ENCODE data around the gene SLIRP. TPM values are rescaled to one million over a fixed set of nuclear protein-coding genes. Genes with fewer than 3 reads are reported as not detected.

Gene SLIRP
- 46.7 and 61.4 TPM in 2 replicates for total RNA-seq

DNA sequence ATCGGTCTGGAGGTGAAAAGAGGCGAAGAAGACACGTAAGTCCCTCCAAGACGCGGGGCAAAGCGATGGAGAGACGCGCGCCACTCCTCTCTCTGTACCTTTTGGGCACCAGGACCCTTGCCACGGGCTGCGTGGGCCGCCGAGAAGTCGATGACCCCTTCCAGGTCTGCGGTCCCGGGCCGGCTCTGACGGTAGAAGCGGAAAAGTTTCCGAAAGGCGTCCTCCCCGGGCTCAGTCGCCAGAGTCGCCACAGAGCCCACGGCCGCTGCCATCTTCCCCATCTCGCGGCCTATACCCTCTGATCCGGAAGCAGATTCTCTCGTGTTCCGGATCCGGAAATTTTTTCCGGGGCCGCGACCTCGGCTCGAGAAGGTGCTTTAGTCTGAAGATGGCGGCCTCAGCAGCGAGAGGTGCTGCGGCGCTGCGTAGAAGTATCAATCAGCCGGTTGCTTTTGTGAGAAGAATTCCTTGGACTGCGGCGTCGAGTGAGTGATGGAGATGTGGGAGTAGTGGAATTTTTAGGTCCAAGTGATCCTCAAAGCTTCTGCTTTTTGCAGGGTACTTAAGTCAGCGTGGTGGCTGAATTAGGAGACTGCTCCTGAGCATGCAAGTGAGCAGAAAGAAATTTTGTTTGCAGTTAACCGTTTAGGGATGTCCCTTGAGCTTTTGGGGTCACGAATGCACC, at the start of gene SLIRP, which contains the start of gene ALKBH1:
SLIRP (plus strand) TSS at position 380 of the 685 bp plus-strand sequence; CDS start at position 389, 9 bp downstream.
ALKBH1 (minus strand) TSS at position 300 of the 685 bp plus-strand sequence; CDS start at position 281, 19 bp downstream.

DNA sequence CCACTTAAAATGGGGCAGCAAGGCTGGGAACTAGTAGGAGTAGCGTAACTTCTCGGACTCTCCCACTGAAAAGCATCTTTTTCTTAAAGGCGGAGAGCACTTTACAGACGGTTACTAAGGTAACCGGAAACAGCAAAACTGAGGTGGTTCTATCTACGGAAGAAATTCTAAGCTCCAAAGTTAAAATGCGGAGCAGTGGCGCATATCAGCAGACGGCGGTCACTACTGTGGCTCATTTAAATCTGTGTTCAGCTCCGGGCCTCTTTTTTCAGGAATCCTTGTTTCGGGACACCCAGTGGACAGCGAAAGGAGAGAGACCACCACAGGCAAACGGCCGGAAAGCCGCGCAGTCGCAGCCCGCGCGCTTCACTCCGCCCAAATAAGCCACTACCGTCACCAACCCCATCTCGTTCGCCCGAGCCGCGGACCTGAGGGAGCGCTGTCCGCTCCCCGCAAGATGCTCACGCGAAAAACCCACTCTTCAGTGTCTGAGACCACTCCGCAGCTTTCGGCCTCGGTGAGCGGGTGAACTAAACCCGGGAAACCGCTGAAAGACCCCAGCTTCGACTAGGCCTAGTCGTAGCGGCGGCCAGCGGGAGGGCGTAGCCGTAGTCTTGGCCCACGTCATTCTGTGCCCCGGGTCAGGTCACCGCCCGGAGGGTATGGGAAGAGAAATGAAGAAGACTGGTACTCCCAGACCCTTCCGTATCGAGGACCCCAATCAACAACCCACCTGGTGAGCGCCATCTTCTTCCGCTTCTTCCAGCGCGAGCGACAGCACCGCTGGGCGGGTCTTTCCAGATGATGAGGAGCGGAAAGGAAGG, 52.7 kb downstream of the SLIRP start, which contains the start of gene SNW1:
SNW1 (minus strand) TSS at position 776 of the 824 bp plus-strand sequence; CDS start at position 747, 29 bp downstream.

Other genes with a start within 250 kb of the SLIRP start
- gene ISM2, start 209.3 kb upstream of the SLIRP start, total RNA-seq = not detected in 2 replicates
- 30.8 and 33.3 TPM in 2 replicates for gene SPTLC2, start 91.5 kb upstream of the SLIRP start, total RNA-seq
- gene ALKBH1, start 80 bp upstream of the SLIRP start, total RNA-seq = 7.8 and 9.4 TPM in 2 replicates
- gene SNW1, start 53.1 kb downstream of the SLIRP start, total RNA-seq = 45.4 and 47.7 TPM in 2 replicates
- 5.0 and 7.5 TPM in 2 replicates for gene ADCK1, start 92.0 kb downstream of the SLIRP start, total RNA-seq

Data from hair follicle dermal papilla cell (primary cell).